GM18508 (cell line): ENCODE data around the gene ATOSB.
A peak's percentile ranks its signal among the peaks of the same experiment; 100 is the strongest.

Experiments
- ATAC-seq: cut with Tn5 transposase; IDR thresholded peaks from one replicate; pipeline ENCODE4 v1.9.1; 2021; ENCODE audit warnings: moderate number of reproducible peaks; ENCODE audit not compliant: insufficient read depth, unreplicated experiment

The ATOSB gene

DNA sequence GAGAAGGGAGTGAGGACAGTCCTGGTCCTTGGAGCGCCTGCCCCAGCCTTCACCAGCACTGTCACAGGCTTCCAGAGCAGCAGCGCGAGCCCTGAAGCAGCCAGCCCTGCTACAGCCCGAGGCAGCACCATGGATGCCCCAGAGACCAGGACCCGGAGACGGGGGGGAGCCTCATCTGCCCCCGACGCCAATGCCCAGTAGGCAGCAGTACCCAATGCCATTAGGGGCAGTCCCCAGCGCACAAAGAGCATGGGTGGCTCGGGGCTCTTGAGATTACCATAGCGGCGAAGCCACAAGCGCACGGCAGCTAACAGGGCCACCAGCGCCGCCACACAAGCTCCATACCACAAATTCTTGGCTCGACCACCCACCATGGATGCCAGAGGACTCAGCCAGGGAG lies 24.1 kb downstream of the ATOSB start:
- no peak for ATAC-seq

GRCh38 chr9:35089434-35089833 lies 26.2 kb downstream of the ATOSB start:
- no peak for ATAC-seq

- ATAC-seq, result no peak
Observed at GRCh38 chr9:35085078-35085477, 30.6 kb downstream of the ATOSB start.

DNA sequence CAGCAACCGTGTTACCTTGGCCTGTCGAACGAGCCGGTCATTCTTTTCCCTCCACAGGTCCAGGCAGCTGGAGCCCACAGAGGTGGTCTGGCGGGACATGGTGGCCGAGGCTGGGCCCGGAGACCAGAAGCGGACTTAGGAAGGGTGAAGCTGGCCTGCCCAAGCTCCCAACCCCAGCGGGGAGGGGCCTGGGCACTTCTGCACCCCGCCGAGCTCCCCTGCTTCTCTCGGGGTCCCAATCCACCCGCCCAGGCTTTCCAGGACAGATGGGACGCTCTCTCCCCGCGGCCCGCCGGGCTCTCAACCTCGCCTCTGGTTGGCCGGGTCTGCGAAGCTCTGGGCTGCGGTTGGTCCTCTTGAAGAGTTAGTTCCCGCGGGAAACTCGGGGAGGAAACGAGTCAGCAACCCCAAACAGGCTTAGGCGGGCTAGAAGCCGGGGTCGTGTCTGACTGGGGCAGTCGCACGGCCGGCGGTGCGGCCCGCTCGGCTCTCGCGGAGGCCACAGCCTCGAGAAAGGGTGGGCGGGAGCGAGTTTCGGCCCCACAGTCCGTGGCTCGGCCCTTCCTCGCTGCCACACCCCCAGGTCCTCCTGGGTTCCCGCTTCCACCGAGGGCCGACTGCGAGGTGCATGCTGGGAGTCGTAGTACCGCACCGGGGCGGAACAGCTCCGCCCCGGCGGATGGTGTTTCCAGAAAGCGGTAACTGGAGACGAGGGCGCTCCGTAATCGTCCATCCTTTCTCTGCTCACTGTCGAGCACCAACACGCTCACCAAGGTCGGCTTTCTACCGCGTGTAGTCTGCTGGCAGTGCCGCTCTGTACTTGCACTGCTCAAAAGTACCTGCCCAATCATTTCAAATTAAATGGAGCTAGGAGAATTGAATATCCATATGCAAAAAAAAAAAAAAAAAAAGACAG lies 36.0 kb downstream of the ATOSB start, which contains the start of gene FANCG:
FANCG (minus strand) TSS at position 517 of the 916 bp plus-strand sequence; CDS start at position 99, 418 bp downstream.
- ATAC-seq, result peak; percentile 45

GRCh38 chr9:35079041-35079425 lies 36.6 kb downstream of the ATOSB start:
- ATAC-seq, result no peak

DNA sequence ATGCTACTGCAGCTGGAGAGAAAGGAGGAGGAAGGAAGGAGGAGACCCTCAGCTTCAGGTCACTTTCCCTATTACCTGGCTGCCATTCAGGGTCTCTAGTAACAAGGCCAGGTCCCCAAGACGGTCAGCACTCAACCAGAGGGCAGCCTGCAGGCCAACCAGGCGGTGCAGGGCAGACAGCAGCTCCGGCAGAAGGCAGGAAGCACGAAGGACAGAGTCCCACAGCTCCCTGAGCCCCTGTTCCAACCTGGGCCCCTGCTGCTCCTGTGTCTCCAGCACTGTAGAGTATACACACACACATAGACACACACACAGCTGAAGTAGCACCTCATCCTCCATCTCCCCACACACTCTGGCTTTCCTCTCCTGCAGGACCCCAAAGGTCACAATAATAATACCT lies 37.6 kb downstream of the ATOSB start:
- ATAC-seq, result no peak

DNA sequence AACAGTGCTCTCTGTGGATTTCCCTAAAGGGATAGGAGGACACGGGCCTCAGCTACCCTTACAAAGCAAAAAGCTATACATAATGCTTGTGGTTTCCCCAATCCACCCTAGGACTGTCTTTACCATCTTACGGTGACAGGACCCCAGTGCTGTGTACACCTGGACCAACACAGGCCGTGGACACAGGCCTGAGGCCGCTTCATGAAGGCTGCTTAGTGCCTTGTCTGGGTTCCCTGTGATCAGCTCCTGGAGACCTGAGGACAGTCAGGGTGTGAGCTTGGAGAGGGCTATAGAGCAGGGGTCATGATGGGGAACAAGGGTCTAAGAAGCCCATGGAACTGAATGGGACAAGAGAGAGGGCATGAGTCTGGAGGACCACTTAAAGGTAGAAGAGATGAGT lies 38.8 kb downstream of the ATOSB start:
- no peak for ATAC-seq

DNA sequence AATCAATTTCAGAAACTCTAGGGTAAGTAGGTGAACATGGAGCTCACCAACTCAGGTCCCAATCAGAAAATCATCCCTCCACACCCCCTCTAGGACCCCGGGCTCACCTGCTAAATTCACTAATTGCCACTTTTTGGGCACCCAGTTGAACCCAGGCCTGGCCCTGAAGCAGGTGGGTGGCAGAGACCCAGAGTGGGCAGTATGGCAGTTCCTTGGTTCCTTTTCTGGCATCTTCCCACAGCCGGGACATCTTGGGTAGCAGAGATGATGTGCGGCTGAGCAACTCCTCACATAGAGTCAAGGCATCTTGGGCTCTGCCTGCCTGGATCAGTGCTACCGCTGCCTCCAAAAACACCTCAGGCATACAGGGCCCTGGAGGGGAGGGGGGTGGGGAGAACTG lies 40.3 kb downstream of the ATOSB start:
- ATAC-seq, result no peak

DNA sequence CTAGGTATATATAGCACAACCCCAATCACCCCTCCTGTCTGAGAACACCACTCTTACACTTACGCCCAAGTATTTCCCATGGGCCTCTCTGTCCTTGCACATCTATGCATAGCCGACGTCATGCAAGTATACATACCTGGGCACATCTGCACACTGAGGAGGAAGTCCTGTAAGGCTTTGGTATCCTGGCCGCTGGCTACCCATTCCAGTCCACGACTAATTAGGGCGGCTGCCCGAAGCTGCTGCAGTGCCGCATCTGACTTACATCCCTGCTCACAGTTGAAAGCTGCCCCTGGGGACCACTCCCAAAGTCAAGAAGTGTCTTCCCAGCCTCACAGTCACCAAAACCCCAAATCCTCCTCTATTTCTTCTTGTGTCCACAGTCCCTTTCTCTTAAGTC lies 40.9 kb downstream of the ATOSB start:
- ATAC-seq, result no peak

DNA sequence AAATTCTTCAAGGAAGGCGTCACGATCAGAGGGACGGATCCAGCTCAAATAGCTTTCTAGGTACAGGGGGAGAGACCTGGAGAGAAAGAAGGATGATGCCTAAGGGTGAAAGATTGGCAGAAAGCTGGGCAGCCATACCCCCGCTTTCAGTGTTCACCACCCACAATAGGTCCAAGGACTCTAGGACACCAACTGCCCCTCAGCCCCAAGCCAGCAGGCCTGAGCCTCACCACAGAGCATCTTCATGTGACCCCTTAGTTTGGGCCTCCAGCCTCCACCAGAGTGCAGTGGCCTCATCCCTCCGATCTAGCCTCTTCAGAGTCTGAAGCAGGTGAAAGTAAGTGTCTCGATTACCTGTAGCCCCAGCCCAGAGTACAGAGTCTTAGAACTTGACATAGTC lies 41.5 kb downstream of the ATOSB start:
- ATAC-seq, result no peak

DNA sequence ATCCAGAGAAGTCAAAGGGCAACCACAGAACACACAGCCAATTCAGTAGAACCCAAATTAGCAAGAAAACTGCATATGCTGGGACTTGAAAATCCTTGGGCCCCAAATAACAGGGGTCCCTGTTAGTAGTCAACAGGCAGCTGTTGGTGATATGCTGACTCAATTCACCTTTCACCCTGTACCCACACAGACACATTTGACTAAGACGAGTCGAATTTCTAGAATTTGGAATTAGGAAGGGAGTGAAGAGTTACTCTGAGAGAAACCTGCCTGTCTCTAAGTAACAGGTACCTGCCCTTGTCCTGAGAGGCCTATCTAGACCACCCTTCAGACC lies 42.4 kb downstream of the ATOSB start:
- ATAC-seq, result no peak

DNA sequence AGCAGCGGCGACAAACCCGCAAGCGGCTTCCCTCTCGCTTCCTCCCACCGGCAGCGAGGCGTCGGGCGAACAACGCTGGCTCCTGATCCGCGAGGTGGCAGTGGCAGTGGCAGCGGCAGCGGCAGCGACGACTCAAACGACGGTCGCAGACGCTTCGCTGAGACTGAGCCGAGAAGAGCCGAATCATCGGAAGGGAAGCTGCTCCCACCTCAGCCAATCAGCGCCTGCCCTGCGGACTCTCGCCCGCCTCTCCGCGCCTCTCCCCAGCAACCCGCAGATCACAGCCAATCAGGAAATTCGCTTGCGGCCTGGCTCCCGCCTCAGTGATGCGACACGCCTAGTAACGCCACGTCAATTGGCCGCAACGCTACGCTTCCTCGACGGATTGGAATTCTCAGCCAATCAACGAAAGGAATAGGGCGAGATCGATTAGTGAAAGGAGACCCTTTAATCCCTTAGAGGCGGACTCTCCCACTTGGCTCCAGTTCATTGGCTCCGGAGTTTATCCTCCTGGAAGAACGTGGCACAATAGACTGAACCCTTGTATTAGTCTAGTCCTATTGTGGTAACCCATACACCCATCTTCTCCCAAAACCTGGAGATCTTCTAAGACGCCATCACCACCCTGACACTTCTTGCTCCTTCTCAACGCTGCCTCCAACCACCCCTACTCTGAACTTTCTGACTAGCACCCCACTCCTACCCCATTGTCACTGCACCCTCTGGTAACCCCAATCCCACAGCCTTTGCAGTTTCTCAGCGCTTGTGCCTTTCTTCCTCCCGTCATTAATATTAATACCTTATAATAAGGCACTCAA lies 43.0 kb downstream of the ATOSB start, which contains the start of gene VCP:
VCP (minus strand) TSS at position 165 of the 818 bp plus-strand sequence. CDS start 272 bp downstream, outside the sequence.
- ATAC-seq, result peak; percentile 73

- peak; percentile 28 for ATAC-seq
Observed at GRCh38 chr9:35071814-35072460, 43.7 kb downstream of the ATOSB start.

- ATAC-seq, result no peak
Observed at GRCh38 chr9:35070823-35071813, 44.5 kb downstream of the ATOSB start.

DNA sequence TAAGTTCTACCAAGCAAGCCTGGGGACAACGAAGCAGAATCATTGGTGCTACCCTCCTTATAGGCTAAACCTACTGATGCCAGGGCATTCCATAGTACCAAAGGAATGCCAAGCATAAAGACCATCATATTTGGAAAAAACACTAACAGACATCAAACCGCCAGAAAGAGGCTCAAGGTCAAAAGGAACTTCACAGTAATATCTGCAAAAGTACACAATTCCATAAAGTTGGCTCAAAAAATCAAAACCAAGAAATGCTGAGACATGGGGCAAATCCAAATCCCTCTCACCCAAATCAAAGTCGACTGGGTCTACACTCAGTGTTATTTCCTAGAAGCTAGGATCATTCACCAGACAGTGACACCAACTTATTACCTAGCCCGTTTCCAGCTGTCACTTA lies 46.6 kb downstream of the ATOSB start:
- no peak for ATAC-seq

GRCh38 chr9:35067056-35067455 lies 48.6 kb downstream of the ATOSB start:
- no peak for ATAC-seq

DNA sequence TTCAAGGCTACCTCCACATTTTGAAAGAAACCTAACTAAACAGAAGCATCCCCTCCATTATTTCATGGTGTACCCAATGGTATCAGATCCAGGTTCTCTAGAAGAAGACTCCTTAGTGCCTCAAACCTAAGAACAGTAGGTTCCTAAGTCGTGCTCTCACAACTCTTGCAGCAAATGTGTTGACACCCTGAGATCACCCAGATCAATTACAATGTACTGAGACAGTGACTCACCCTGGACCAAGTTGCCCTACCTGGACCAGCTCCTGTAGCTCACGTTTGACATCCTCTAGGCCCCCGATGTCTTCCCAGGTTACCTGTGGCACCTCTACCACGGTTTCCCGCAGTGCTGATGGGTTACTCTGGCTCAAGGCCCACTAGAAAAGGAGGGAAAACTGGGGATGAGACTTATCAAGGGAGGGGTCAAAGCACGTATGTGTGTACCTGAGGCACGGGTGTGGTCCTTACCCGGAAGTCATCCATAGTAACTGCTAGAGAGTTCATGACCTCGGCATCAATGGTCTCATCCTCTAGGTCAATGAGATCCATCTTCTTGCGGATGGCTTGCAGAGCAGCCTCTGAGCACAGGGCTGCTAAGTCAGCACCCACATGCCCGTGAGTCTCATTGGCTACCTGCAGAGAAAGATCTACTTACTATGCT lies 55.0 kb downstream of the ATOSB start:
- ATAC-seq, result no peak

DNA sequence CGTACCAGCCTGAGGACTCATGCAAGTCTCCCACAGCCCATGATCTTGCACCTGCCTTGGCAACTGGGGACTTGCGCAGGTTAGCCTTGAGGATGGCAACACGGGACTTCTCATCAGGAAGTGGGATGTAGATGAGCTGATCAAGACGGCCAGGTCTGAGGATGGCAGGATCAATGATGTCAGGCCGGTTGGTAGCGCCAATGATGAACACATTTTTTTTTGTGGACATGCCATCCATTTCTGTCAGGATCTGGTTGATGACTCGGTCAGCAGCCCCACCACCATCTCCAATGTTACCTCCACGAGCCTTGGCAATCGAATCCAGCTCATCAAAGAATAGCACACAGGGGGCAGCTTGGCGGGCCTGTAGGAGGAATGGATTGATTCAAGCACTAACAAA lies 56.2 kb downstream of the ATOSB start:
- no peak for ATAC-seq

GRCh38 chr9:35057271-35057620 lies 58.4 kb downstream of the ATOSB start:
- no peak for ATAC-seq
